IPS-18a (cell line): ENCODE measurements around the gene RPTOR.
"Not testable (repeated sequence)": the region's sequence is repeated elsewhere in the genome, so short reads cannot be mapped to it uniquely, and the experiment has no call there.

Experiments used
- H3K27ac ChIP-seq: one replicate; pipeline ENCODE4 v1.5.1; 2013; ENCODE audit warnings: low read length
- H3K27me3 ChIP-seq: one replicate; pipeline ENCODE4 v1.6.1; 2013; ENCODE audit warnings: mild to moderate bottlenecking, low read length; ENCODE audit not compliant: control insufficient read depth, insufficient read depth
- H3K36me3 ChIP-seq: one replicate; pipeline ENCODE4 v1.6.1; 2013; ENCODE audit warnings: low read depth, low read length; ENCODE audit not compliant: control insufficient read depth
- H3K4me1 ChIP-seq: one replicate; pipeline ENCODE4 v1.6.1; 2013; ENCODE audit warnings: low read depth, low read length; ENCODE audit not compliant: control insufficient read depth
- H3K4me3 ChIP-seq: one replicate; pipeline ENCODE4 v1.5.1; 2013; ENCODE audit warnings: low read length
- H3K9ac ChIP-seq: one replicate; pipeline ENCODE4 v1.6.1; 2013; ENCODE audit warnings: mild to moderate bottlenecking, low read length, moderate library complexity
- H3K9me3 ChIP-seq: one replicate; pipeline ENCODE4 v1.6.1; 2013; ENCODE audit warnings: low read depth, low read length; ENCODE audit not compliant: control insufficient read depth

RPTOR gene

GRCh38 chr17:80763293-80763867 is 218.7 kb downstream of the RPTOR start:
- Histone ChIP-seq H3K36me3 (no peaks in the 10 kb centered on the region), H3K9ac (no peak overlapping the region)

GRCh38 chr17:80764627-80765145 is 220.0 kb downstream of the RPTOR start:
- not testable (repeated sequence) for H3K27me3 ChIP-seq, H3K9me3 ChIP-seq, H3K36me3 ChIP-seq, H3K27ac ChIP-seq, H3K4me3 ChIP-seq, H3K9ac ChIP-seq, H3K4me1 ChIP-seq

More at GRCh38 chr17:80763293-80763867, 218.7 kb downstream of the RPTOR start:
- Histone ChIP-seq H3K9me3 (no peaks in the 10 kb centered on the region), H3K27ac (no peak overlapping the region), H3K27me3 (no peaks in the 10 kb centered on the region), H3K4me3 (no peak overlapping the region), H3K4me1 (no peaks in the 10 kb centered on the region)

DNA sequence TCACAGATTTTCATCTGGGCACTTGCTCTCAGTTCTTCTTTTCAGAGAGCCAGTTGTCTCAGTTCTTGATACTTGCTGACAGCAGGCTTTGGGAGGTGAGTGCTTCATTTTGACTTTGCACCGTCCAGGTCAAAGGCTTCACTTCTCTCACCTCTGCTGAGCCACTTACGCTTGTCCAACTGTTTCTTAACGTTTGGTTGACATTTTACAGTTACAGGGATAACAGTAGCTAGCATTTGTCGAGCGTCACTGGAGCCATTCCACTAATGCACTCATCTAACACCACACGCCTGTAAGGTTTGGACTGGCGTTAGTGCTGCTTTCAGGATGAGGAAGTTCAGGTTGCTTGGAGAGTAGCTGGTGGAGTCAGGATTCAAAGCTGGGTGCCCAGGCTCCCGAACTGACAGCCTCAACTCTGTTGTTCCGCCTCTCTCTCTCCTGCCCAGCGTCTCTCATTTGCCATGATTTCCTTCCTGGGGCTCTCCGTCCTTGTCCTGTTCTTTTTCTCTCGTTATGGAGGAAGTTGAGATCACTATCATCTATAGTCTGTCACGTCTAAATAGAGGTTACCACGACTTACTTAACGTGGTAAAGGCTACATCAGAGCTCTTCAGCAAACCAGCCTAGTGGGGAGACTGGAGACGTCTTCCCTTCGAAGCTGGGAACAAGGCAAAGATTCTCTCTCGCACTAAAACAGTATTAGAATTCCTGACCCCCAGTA is 220.8 kb downstream of the RPTOR start:
- H3K4me3 ChIP-seq = no peak overlapping the region
- no peaks in the 10 kb centered on the region for H3K27me3 ChIP-seq
- H3K9ac ChIP-seq = no peak overlapping the region
- H3K36me3 ChIP-seq = no peaks in the 10 kb centered on the region
- no peaks in the 10 kb centered on the region for H3K9me3 ChIP-seq
- H3K27ac ChIP-seq = no peak overlapping the region
- no peaks in the 10 kb centered on the region for H3K4me1 ChIP-seq

GRCh38 chr17:80766290-80766855 is 221.7 kb downstream of the RPTOR start:
- Histone ChIP-seq H3K9ac (no peak overlapping the region), H3K9me3 (no peaks in the 10 kb centered on the region), H3K36me3 (no peaks in the 10 kb centered on the region), H3K4me1 (no peaks in the 10 kb centered on the region), H3K27me3 (no peaks in the 10 kb centered on the region), H3K4me3 (no peak overlapping the region), H3K27ac (no peak overlapping the region)

GRCh38 chr17:80768389-80768788 is 223.8 kb downstream of the RPTOR start:
- Histone ChIP-seq H3K27me3 (no peaks in the 10 kb centered on the region), H3K9ac (no peak overlapping the region), H3K4me1 (no peaks in the 10 kb centered on the region), H3K4me3 (no peak overlapping the region), H3K36me3 (no peaks in the 10 kb centered on the region), H3K9me3 (no peaks in the 10 kb centered on the region), H3K27ac (no peak overlapping the region)

DNA sequence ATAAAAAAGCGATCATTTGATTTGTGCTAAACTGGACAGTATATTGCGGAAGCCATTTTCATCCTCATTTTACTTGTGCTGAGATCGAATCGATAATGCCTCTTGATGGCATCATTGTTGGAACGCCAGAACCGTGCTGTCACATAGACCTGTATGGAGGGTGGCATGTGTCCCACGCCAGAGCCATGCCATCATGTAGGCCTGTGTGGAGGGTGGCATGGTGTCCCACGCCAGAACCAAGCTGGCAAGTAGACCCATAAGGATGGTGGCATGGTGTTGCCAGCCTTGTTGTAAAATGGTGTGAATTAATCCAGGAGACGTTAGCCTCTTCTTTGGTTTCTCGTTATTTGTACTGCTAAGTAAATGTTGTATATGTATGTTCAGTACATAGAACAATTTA is 224.3 kb downstream of the RPTOR start:
- H3K9me3 ChIP-seq = no peaks in the 10 kb centered on the region
- no peak overlapping the region for H3K27ac ChIP-seq
- no peaks in the 10 kb centered on the region for H3K4me1 ChIP-seq
- no peak overlapping the region for H3K4me3 ChIP-seq
- H3K9ac ChIP-seq = no peak overlapping the region
- H3K27me3 ChIP-seq = no peaks in the 10 kb centered on the region
- H3K36me3 ChIP-seq = no peaks in the 10 kb centered on the region

DNA sequence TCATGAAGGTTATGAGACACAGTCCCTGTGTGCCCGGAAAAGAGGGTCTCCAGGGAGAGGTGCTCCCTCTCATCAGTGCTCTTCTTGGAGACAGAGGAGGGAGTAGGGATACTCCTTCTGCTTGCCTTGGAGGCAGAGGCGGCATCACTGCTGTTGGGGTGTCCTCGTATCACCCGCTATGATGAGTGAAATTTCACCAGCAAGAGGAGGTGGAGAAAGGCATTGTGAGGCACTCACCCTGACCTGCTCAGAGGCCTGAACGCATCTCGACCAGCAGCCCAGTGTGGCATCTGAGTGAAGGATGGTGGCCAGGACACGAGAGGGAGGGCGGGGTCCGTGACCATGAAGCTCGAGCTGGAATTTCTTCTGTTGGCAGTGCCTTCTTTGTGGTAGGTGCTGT is 224.9 kb downstream of the RPTOR start:
- Histone ChIP-seq H3K9me3 (no peaks in the 10 kb centered on the region), H3K9ac (no peak overlapping the region), H3K4me3 (no peak overlapping the region), H3K27ac (no peak overlapping the region), H3K4me1 (no peaks in the 10 kb centered on the region), H3K27me3 (no peaks in the 10 kb centered on the region), H3K36me3 (no peaks in the 10 kb centered on the region)

GRCh38 chr17:80769936-80770625 is 225.4 kb downstream of the RPTOR start:
- Histone ChIP-seq H3K27ac (no peak overlapping the region), H3K4me3 (no peak overlapping the region), H3K9ac (no peak overlapping the region), H3K27me3 (no peaks in the 10 kb centered on the region), H3K36me3 (no peaks in the 10 kb centered on the region), H3K4me1 (no peaks in the 10 kb centered on the region), H3K9me3 (no peaks in the 10 kb centered on the region)

- H3K9ac ChIP-seq = no peak overlapping the region
- no peak overlapping the region for H3K27ac ChIP-seq
- H3K27me3 ChIP-seq = no peaks in the 10 kb centered on the region
- no peak overlapping the region for H3K4me3 ChIP-seq
- no peaks in the 10 kb centered on the region for H3K9me3 ChIP-seq
- H3K4me1 ChIP-seq = no peaks in the 10 kb centered on the region
- no peaks in the 10 kb centered on the region for H3K36me3 ChIP-seq
Observed at GRCh38 chr17:80770881-80771611, 226.4 kb downstream of the RPTOR start.

GRCh38 chr17:80771612-80772005 is 227.0 kb downstream of the RPTOR start:
- Histone ChIP-seq H3K4me1 (no peaks in the 10 kb centered on the region), H3K9ac (no peak overlapping the region), H3K27ac (no peak overlapping the region), H3K27me3 (no peaks in the 10 kb centered on the region), H3K4me3 (no peak overlapping the region), H3K36me3 (no peaks in the 10 kb centered on the region), H3K9me3 (no peaks in the 10 kb centered on the region)

GRCh38 chr17:80772906-80773242 is 228.2 kb downstream of the RPTOR start:
- H3K27ac ChIP-seq = no peak overlapping the region

More at GRCh38 chr17:80772906-80773242, 228.2 kb downstream of the RPTOR start:
- H3K9me3 ChIP-seq = no peaks in the 10 kb centered on the region
- H3K4me1 ChIP-seq = peaks cover 7% of the 10 kb centered on the region
- no peak overlapping the region for H3K4me3 ChIP-seq
- H3K27me3 ChIP-seq = no peaks in the 10 kb centered on the region
- H3K9ac ChIP-seq = no peak overlapping the region
- no peaks in the 10 kb centered on the region for H3K36me3 ChIP-seq
